Peyer's patch (tissue), 4 donors: ENCODE data around the gene IMP4. TPM values are rescaled to one million over a fixed set of nuclear protein-coding genes. Genes with fewer than 3 reads are reported as not detected.

Experiments used
- DNase-seq, 3 donors: peaks; one replicate each; pipeline ENCODE4 v3.0.0-alpha.2; 2017 to 2019
- H3K27ac ChIP-seq, 4 donors: fragments of 200-600 bp; sonication (generic); one replicate each; pipeline ENCODE4 v1.5.1; 2016 to 2019
- H3K27me3 ChIP-seq, 2 donors: fragments of 200-600 bp; sonication (generic); one replicate each; pipeline ENCODE4 v1.5.1; 2019
- H3K36me3 ChIP-seq, 3 donors: fragments of 200-600 bp; sonication (generic); one replicate each; pipeline ENCODE4 v1.5.1; 2016 to 2019
- H3K4me1 ChIP-seq, 4 donors: fragments of 200-600 bp; sonication (generic); one replicate each; pipeline ENCODE4 v1.5.1; 2016 to 2019
- H3K4me3 ChIP-seq, 4 donors: fragments of 200-600 bp; sonication (generic); 1 replicate in 3 of 4; 2 replicates in 1 of 4; pipeline ENCODE4 v1.5.1; 2016 to 2019; ENCODE audit warnings: mild to moderate bottlenecking in 1 of 4
- H3K9me3 ChIP-seq, 4 donors: fragments of 200-600 bp; sonication (generic); one replicate each; pipeline ENCODE4 v1.5.1; 2016 to 2019; ENCODE audit warnings: mild to moderate bottlenecking in 1 of 4
- CTCF ChIP-seq, 6 experiments: fragments of 450-650 bp in 4 of 6; fragments of 200-600 bp in 2 of 6; sonication (generic) in 1 of 6; IDR thresholded peaks; one replicate each; pipeline ENCODE4 v1.5.1; 2017 to 2019; ENCODE audit warnings: antibody characterized with exemption in 6 of 6, mild to moderate bottlenecking in 3 of 6, moderate library complexity in 1 of 6
- POLR2A ChIP-seq, 2 donors: fragments of 450-650 bp; IDR thresholded peaks; one replicate each; pipeline ENCODE4 v1.5.1; 2017; ENCODE audit warnings: antibody characterized with exemption in 2 of 2, mild to moderate bottlenecking in 2 of 2, moderate library complexity in 2 of 2
- total RNA-seq, 4 donors: library from RNA; depleted of rRNA; stranded (reverse); fragments of >200 nt; gene quantifications; one replicate each; pipeline ENCODE4 v1.1.0, GENCODE V29; 2016

The IMP4 gene
- total RNA-seq, 4 donors from 2014 or later = 41.9 to 99.9 (median 62.8) TPM

GRCh38 chr2:130369965-130370341 is 27.3 kb downstream of the IMP4 start:
- no peaks in the 10 kb centered on the region for H3K36me3 ChIP-seq
- peaks cover 0 to 20% (median 15%) of the 10 kb centered on the region in 4 donors for H3K4me1 ChIP-seq
- H3K4me3 ChIP-seq = no peak overlapping the region
- TF ChIP-seq POLR2A (IDR thresholded peaks at IDR 0.05) (no peak), CTCF (IDR thresholded peaks at IDR 0.05) (no peak)
- H3K27me3 ChIP-seq = no peaks in the 10 kb centered on the region
- H3K9me3 ChIP-seq = no peaks in the 10 kb centered on the region
- peak overlapping the region in 1 of 4 donors; percentile 98 for H3K27ac ChIP-seq
- no peak for DNase-seq

- H3K4me3 ChIP-seq = no peak overlapping the region
- TF ChIP-seq POLR2A (IDR thresholded peaks at IDR 0.05) = no peak
- no peak for TF ChIP-seq CTCF (IDR thresholded peaks at IDR 0.05)
- H3K9me3 ChIP-seq = no peaks in the 10 kb centered on the region
- H3K36me3 ChIP-seq = no peaks in the 10 kb centered on the region
- DNase-seq = peak in 2 of 3 donors; percentile 87 to 88
- no peaks in the 10 kb centered on the region for H3K27me3 ChIP-seq
- peak overlapping the region in 2 of 4 donors; percentile 81 to 98 for H3K27ac ChIP-seq
- peaks cover 0 to 20% (median 15%) of the 10 kb centered on the region in 4 donors for H3K4me1 ChIP-seq
Observed at GRCh38 chr2:130370490-130370889, 27.8 kb downstream of the IMP4 start.

- Histone ChIP-seq H3K4me3 (peak overlapping the region; percentile 67 to 86 (median 75)), H3K4me1 (peaks cover 0 to 20% (median 15%) of the 10 kb centered on the region in 4 donors), H3K9me3 (no peaks in the 10 kb centered on the region), H3K27me3 (no peaks in the 10 kb centered on the region), H3K36me3 (no peaks in the 10 kb centered on the region), H3K27ac (peak overlapping the region; percentile 80 to 98 (median 81))
- TF ChIP-seq CTCF (IDR thresholded peaks at IDR 0.05) (no peak), POLR2A (IDR thresholded peaks at IDR 0.05) (no peak)
- DNase-seq = peak in 1 of 3 donors; percentile 56
Observed at GRCh38 chr2:130371723-130372054, 29.0 kb downstream of the IMP4 start.

- peak; percentile 87 to 96 (median 95) for DNase-seq
- Histone ChIP-seq H3K9me3 (no peaks in the 10 kb centered on the region), H3K4me3 (peak overlapping the region; percentile 67 to 86 (median 75)), H3K27me3 (no peaks in the 10 kb centered on the region), H3K27ac (peak overlapping the region; percentile 80 to 98 (median 81)), H3K36me3 (no peaks in the 10 kb centered on the region), H3K4me1 (peaks cover 0 to 20% (median 15%) of the 10 kb centered on the region in 4 donors)
- TF ChIP-seq POLR2A (IDR thresholded peaks at IDR 0.05) (peak in 1 of 2 donors; percentile 56), CTCF (IDR thresholded peaks at IDR 0.05) (peak; percentile 85 to 96 (median 94))
Observed at GRCh38 chr2:130372055-130372832, 29.5 kb downstream of the IMP4 start.

GRCh38 chr2:130372833-130373807 is 30.4 kb downstream of the IMP4 start:
- no peaks in the 10 kb centered on the region for H3K36me3 ChIP-seq
- H3K4me3 ChIP-seq = peak overlapping the region; percentile 67 to 86 (median 75)
- TF ChIP-seq POLR2A (IDR thresholded peaks at IDR 0.05) = no peak
- TF ChIP-seq CTCF (IDR thresholded peaks at IDR 0.05) = no peak
- no peaks in the 10 kb centered on the region for H3K9me3 ChIP-seq
- no peaks in the 10 kb centered on the region for H3K27me3 ChIP-seq
- no peak for DNase-seq
- H3K27ac ChIP-seq = peak overlapping the region; percentile 80 to 98 (median 81)
- H3K4me1 ChIP-seq = peaks cover 0 to 22% (median 19%) of the 10 kb centered on the region in 4 donors
